NK-92 (cell line): ENCODE results near the gene PLAAT4.
"Not testable (repeated sequence)": the region's sequence is repeated elsewhere in the genome, so short reads cannot be mapped to it uniquely, and the experiment has no call there.

Experiments
- DNase-seq: peaks from one replicate; lab custom pipeline; 2025; ENCODE audit not compliant: unreplicated experiment; lab: John Stamatoyannopoulos, UW

PLAAT4 gene

GRCh38 chr11:63567044-63567840 is 30.6 kb downstream of the PLAAT4 start:
- no peak for DNase-seq

GRCh38 chr11:63569570-63569969 is 33.0 kb downstream of the PLAAT4 start:
- no peak for DNase-seq

- no peak for DNase-seq
These were observed 35.5 kb downstream of the PLAAT4 start for GRCh38 chr11:63572026-63572688.

GRCh38 chr11:63573881-63574855 is 37.6 kb downstream of the PLAAT4 start:
- DNase-seq, result no peak

GRCh38 chr11:63574856-63575602 is 38.4 kb downstream of the PLAAT4 start:
- DNase-seq, result no peak

GRCh38 chr11:63578882-63579281 is 42.3 kb downstream of the PLAAT4 start:
- not testable (repeated sequence) for DNase-seq

- not testable (repeated sequence) for DNase-seq
These were observed 44.6 kb downstream of the PLAAT4 start for GRCh38 chr11:63581224-63581623.

GRCh38 chr11:63583357-63583677 is 46.7 kb downstream of the PLAAT4 start:
- DNase-seq, result no peak

GRCh38 chr11:63586451-63587166 is 50.0 kb downstream of the PLAAT4 start:
- no peak for DNase-seq

GRCh38 chr11:63589000-63589399 is 52.4 kb downstream of the PLAAT4 start:
- DNase-seq, result no peak

- no peak for DNase-seq
These were observed 53.6 kb downstream of the PLAAT4 start for GRCh38 chr11:63590024-63590788.

- DNase-seq, result no peak
These were observed 56.4 kb downstream of the PLAAT4 start for GRCh38 chr11:63592975-63593395.

GRCh38 chr11:63595296-63595695 is 58.7 kb downstream of the PLAAT4 start:
- no peak for DNase-seq
